GM18907 (cell line): ENCODE measurements around the gene RNF10.
"Not testable (repeated sequence)": the region's sequence is repeated elsewhere in the genome, so short reads cannot be mapped to it uniquely, and the experiment has no call there.

Experiments used
- ATAC-seq: cut with Tn5 transposase; IDR thresholded peaks from one replicate; pipeline ENCODE4 v1.9.1; 2021; ENCODE audit warnings: mild to moderate bottlenecking, moderate library complexity; ENCODE audit not compliant: unreplicated experiment

RNF10 gene

DNA sequence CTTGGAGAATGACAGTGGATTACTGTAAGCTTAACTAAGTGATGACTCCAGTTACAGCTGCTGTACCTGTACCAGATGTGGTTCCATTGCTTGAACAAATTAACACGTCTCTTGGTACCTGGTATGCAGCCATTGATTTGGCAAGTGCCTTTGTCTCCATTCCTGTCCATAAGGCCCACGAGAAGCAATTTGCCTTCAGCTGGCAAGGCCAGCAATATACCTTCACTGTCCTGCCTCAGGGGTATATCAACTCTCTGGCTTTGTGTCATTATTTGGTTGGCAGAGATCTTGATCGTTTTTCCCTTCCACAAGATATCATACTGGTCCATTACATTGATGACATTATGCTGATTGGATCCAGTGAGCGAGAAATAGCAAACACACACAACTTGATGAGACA is 76.4 kb downstream of the RNF10 start:
- no peak for ATAC-seq

DNA sequence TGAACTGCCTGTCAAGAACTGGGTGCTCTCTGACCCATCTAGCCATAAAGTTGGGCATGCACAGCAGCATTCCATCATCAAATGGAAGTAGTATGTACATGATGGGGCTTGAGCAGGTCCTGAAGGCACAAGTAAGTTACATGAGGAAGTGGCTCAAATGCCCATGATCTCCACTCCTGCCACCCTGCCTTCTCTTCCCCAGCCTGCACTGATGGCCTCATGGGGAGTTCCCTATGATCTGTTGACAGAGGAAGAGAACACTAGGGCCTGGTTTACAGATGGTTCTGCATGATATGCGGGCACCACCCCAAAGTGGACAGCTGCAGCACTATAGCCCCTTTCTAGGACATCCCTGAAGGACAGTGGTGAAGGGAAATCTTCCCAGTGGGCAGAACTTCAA is 77.4 kb downstream of the RNF10 start:
- not testable (repeated sequence) for ATAC-seq

DNA sequence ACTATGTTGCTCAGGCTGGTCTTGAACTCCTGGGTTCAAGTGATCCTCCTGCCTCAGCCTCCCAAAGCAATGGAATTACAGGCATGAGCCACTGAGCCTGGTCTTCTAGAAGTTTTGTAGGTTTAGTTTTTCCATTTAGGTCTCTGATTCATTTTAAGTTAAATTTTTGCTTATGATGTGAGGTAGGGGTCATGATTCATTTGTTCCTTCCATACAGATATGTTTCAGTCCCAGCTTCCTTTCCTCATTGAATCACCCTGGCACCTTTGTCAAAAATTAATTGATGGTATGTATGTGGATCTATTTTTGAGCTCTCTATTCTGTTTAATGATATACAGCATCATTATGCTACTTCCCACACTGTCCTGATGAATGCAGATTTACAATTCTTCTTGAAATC is 80.7 kb downstream of the RNF10 start:
- no peak for ATAC-seq

DNA sequence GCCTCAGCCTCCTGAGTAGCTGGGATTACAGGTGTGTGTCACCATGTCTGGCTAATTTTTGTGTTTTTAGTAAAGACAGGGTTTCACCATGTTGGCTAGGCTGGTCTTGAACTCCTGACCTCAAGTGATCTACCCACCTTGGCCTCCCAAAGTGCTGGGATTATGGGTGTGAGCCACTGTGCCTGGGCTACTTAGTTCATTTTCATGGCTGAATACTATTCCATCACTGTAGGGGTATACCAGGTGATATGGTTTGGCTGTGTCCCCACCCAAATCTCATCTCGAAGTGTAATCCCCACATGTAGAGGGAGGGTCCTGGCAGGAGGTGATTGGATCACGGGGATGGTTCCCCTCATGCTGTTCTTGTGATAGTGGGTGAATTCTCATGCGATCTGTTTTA is 83.0 kb downstream of the RNF10 start:
- not testable (repeated sequence) for ATAC-seq

DNA sequence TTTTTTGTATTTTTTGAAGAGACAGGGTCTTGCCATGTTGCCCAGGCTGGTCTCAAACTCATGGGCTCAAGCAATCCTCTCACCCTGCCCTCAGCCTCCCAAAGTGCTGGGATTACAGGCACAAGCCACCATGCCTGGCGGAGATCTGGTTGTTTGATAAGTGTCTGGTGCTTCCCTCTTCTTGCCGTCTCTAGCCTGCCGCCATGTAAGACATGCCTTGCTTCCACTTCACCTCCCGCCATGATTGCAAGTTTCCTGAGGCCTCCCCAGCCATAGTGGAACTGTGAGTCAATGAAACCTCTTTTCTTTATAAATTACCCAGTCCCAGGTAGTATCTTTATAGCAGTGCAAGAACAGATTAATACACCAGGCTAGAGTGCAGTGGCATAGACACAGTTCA is 83.6 kb downstream of the RNF10 start:
- ATAC-seq: not testable (repeated sequence)

DNA sequence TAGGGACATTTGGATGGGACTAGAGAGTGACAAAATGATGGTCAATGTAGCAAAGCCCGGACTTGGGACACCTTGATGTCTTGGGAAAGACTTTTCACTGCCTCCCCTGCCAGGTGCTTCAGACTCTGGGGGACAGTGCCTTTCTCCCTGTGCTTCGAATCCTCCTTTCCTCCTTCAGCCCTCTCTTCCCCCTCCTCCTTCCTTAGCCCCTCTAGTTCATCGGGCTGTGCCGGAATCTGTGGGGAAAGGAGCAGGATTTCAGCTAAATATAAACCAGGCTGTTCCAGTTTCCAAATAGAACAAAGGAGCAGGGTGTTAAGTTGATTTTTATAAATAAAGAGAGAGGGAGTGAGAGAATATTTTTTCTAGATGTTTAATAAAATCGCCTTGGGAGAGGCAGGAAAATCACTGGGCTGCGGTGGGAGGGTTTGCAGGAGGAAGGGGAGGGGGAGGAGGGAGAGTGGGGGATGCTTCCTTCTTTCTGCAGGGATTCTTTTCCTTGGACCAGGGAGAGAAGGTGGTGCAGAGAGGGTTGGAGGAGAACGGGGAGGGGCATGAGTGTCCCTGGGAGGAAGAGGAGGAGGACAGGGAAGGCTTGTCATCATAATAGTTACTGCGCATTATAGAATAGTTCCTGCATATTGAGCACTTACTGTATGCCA is 84.9 kb downstream of the RNF10 start:
- ATAC-seq: no peak

DNA sequence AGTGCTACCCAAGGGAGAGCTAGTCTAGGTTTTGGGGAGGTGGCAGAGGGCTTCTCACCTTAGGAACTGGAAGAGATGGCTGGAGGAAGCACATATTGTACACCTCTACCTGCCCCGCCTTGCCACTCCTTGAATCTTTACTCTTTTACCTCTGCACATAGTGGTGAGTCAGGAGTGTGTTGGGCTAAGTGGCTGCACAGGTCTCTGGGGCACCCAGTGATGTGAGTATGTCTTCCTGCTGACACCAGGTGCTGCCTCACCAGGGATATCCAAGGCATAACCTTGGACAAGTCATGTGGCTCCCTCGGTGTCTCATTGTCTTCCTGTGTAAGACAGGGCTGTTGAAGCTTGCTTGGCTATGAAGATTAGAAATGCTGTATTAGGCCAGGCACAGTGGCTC is 86.5 kb downstream of the RNF10 start:
- no peak for ATAC-seq

DNA sequence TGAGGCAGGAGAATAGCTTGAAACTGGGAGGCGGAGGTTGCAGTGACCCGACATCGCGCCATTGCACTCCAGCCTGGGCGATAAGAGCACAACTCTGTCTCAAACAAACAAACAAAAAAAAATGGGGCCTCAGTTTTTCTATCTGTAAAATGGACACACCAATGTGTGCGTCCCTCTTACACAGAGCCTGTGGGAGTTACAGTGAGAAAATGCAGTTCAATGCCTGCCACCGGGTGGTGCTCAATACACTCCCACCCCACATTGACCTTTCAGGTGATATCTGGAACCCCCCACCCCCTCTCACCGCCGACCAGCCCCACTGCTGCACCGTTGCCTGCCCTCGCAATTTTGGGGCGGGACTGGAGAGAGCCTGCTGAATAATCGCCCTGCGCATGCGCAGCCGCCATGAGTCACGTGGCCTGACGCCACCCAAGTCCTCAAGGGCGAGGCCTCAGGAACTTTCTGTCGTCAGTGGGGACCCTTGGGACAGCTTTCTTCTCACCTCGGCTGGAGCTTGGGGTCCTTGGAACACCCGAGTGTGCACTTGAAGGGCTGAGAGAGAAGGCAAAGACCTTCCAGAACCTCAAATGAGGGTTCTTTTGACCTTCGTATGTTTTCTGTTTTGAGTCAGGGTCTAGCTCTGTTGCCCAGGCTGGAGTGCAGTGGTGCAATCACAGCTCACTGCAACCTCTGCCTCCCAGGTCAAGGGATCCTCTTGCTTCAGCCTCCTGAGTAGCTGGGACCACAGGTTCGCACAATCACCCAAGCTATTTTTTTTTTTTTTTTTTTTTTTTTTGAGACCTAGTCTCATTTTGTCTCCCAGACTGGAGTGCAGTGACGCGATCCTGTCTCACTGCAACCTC is 91.6 kb downstream of the RNF10 start:
- no peak for ATAC-seq
